ENCODE data around the gene WDFY2.
"Not testable (repeated sequence)": the region's sequence is repeated elsewhere in the genome, so short reads cannot be mapped to it uniquely, and the experiment has no call there.

Gene WDFY2

DNA sequence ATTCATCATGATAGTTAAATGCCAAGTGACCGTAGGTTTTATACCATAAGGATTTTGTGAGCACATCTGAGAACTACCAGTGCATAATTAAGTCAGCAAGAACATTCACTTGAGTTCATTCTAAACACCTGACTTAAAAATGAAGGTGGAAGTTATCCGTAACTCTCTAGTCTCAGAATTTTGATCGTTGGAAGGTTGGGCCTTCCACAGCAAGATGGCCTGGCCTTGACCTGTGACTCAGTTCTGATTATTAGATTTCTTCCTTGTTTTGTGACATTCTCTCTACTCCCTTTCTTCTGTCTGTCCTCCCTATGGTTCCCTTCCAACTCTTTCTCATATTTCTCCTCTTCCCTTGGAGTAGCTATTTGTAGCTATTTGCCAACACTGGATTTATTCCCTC lies 20.0 kb upstream of the WDFY2 start:
- DNase-seq (ENCODE audit: low read depth, low spot score), result no peak

GRCh38 chr13:51564671-51565070 lies 19.6 kb upstream of the WDFY2 start:
- no peak for DNase-seq (ENCODE audit: low read depth, low spot score)

- DNase-seq (ENCODE audit: low read depth, low spot score), result not testable (repeated sequence)
Observed at GRCh38 chr13:51569001-51569400, 15.3 kb upstream of the WDFY2 start.

DNA sequence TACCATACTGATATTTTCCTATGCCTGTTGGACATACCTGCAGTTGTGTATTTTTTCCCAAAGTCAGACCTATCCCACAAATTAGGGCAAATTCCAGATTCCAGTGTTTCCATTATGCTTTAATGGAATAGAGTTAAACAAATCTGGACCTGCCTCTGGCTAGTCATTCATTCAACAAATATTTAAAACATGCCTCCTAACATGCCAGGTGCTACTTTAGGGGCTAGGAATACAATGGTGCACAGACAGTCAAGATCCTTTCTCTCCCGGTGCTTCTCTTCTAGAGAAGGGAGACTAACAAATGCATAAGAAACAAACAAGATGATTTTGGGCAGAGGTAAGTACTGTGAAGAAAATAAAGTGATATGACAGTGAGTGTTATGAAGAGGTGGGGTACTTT lies 7.5 kb upstream of the WDFY2 start:
- DNase-seq (ENCODE audit: low read depth, low spot score), result no peak

GRCh38 chr13:51577690-51578089 lies 6.6 kb upstream of the WDFY2 start:
- DNase-seq (ENCODE audit: low read depth, low spot score), result no peak

DNA sequence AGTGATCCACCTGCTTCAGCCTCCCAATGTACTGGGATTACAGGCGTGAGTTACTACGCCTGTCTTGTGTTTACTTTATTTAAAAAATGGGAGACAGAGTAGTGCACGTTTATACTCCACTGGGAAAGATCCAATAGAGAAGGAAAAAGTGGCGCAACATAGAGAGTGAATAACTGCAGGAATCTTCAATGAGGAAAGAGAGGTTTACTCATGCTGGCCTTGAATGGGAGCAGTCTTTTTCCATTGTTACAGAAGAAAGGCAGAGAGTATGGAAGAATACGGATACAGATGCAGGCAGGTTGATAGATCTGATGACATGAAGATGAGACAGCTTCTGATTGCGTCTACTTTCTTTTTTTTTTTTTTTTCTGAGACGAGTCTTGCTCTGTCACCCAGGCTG lies 4.6 kb upstream of the WDFY2 start:
- DNase-seq (ENCODE audit: low read depth, low spot score), result no peak

DNA sequence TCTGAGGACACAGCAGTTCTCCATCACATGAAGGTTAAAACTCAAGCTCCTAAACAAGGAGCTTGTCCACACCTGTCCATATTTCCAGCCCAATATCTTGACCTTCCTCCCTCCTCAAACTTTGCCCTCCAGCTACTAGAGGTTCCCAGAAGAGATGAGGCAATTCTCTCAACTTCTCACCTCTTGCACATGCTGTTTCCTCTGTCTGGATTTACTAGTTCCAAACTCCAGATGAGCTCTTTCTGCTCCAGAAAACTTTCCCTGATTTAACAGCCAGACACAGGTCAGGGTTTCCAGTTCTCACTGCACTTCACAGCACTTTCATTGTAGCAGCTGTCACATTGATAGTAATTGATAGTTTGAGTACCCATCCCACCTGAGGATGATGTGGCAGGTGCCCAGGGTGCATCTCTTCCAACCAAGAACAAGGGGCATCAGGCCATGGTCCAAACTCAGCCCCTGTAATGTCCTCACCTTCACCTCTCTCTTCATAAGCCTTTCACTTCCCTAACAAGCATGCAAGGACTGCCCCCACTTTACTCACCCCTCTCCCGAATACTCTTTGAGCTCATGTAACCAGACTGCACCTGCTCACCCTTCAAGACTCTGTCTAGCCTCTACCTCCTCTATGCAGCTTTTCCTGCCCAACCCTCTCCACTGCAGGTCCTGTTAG lies 3.0 kb upstream of the WDFY2 start:
- DNase-seq (ENCODE audit: low read depth, low spot score), result no peak

GRCh38 chr13:51583469-51583874 lies 790 bp upstream of the WDFY2 start:
- DNase-seq (ENCODE audit: low read depth, low spot score), result no peak

DNA sequence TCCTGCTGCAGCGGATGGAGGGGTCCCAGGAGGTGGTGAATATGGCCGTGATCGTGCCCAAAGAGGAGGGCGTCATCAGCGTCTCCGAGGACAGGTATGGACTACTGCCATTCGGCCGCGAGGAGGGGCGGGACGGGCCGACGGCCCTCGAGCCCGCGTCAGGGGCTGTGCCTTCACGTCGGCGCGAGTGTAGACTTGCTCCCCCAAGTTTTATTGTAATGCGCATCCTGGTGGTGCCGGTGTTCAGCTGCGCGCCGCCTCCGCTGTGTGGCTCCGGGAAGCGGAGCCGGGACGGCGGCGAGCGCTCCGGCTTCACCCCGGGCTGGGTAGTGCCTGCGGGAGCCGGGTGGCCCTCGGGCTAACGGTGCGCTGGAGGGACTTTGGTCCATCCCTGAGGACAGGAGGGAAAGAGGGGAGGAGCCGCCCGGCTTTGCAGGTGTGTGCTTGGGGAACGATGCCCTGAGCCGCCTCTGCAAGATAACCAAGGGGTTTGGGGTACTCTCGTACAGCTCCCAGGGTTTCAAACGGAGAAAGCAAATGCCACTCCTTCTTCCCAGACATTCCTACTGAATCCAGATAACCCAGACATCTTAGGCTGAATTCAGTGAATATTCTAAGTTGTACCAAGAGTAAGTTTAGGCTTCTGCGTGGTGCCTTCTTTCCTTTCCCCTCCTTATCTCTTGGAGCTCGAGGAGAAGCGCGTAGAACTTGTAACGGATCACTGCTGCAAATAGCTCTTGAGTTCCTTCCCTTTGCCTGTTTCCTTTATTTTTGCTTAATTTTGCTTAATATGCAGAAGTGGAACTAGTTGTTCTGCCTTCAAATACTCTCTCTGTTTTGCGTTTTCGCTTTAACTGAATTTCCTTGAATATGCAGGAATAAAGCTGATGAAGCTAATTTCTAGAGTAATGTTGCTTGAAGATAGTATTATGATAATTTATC lies 740 bp downstream of the WDFY2 start:
- no peak for DNase-seq (ENCODE audit: low read depth, low spot score)

GRCh38 chr13:51585696-51586095 lies 1.4 kb downstream of the WDFY2 start:
- DNase-seq (ENCODE audit: low read depth, low spot score), result no peak

GRCh38 chr13:51587372-51587771 lies 3.1 kb downstream of the WDFY2 start:
- no peak for DNase-seq (ENCODE audit: low read depth, low spot score)

DNA sequence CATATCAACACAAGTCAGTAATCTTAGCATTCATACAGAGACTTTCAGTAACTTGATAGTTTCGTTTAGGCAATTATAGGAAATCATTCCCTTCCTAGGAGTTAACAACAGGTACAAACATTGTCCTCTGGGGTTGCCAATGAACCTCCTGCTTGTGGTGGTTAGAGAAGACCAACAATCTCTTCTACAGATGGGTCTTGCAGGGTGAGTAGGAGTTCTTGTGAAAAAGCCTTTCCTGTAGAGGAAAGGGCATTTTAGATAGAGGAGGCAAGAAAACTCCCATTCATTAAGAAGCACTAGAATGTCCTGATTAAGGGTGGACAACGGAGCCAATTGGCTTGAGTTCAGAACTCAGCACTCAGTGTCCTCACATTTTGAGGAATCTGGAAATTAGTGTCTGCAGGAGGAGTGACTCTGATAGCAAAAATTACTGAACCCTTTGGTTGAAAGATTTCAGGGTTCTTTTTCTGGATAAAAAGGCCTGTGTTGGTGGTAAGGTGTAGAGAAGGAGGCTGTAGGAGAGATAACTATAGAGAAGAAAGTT lies 4.2 kb downstream of the WDFY2 start:
- no peak for DNase-seq (ENCODE audit: low read depth, low spot score)

DNA sequence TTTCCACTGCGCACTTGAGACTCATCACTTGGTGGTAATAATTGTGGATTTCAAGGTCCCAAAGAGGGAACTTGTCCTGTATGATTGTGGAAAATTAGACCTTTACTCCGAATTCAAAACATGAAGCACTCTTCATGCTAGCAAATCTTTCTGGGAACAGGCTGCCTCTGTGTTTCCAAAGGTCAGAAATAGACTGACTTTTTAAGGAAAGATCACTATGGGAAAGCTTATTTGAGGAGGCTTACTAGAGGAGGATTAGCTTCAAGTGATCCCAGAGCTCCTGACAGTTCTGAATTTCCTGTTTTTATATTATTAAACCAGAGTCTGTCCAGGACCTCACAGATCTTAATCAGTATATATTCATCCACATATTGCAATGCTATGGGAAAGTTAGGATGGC lies 5.5 kb downstream of the WDFY2 start:
- DNase-seq (ENCODE audit: low read depth, low spot score), result no peak

GRCh38 chr13:51590231-51590970 lies 6.1 kb downstream of the WDFY2 start:
- DNase-seq (ENCODE audit: low read depth, low spot score), result no peak

- peak; percentile 45 for DNase-seq (ENCODE audit: low read depth, low spot score)
Observed at GRCh38 chr13:51590971-51591627, 6.8 kb downstream of the WDFY2 start.

DNA sequence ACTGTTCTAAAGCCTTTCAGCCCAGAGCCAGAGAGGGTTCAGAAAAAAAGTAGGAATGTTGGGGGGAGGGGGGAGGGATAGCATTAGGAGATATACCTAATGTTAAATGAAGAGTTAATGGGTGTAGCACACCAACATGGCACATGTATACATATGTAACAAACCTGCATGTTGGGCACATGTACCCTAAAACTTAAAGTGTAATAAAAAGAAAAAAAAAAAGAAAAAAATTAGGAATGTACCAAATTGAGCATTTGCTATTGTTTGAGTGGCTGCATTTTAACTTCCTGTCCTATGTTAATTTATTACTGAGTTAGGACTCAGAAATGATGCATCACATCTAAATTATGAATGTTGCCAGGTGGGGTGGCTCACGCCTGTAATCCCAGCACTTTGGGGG lies 7.7 kb downstream of the WDFY2 start:
- DNase-seq (ENCODE audit: low read depth, low spot score), result not testable (repeated sequence)

GRCh38 chr13:51594432-51594831 lies 10.2 kb downstream of the WDFY2 start:
- DNase-seq (ENCODE audit: low read depth, low spot score), result no peak

DNA sequence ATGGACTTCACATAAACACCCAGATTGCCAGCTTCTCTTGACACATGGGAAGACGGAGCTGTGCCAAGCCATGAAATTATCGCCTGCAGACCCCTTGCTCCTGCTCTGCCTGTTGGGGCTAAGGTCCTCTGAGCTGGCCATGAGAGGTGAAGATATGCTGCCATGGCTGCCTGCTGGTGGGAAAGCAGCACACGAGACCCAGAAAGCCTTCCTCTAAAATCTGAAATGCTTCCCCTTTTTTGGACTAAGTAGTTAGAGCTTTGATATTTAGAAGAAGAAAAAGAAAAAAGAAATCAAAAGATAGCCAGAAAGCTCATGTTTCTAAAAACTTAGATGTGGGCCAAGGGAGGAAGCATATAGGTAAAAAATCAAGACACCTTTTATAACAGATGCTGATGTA lies 11.2 kb downstream of the WDFY2 start:
- no peak for DNase-seq (ENCODE audit: low read depth, low spot score)

DNA sequence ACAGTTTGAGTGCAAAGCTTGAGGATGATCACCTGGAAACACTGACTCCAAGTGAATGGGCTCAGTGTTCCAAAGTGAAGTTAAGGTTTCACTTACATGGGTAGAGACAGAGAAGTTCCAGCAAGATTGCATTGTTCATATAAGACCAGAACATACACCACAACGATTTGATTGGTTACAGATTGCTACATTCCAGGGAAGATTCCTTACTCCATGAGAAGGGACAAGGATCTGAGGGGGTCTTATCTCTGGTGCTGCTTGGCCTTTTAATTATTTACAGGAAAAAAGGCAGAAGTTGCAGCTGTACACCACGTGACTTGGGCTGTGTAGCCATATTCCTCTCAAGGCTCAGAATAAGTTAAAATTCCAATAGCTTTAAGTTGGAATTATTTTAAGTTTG lies 12.3 kb downstream of the WDFY2 start:
- DNase-seq (ENCODE audit: low read depth, low spot score), result no peak

- no peak for DNase-seq (ENCODE audit: low read depth, low spot score)
Observed at GRCh38 chr13:51599444-51600176, 15.3 kb downstream of the WDFY2 start.

DNA sequence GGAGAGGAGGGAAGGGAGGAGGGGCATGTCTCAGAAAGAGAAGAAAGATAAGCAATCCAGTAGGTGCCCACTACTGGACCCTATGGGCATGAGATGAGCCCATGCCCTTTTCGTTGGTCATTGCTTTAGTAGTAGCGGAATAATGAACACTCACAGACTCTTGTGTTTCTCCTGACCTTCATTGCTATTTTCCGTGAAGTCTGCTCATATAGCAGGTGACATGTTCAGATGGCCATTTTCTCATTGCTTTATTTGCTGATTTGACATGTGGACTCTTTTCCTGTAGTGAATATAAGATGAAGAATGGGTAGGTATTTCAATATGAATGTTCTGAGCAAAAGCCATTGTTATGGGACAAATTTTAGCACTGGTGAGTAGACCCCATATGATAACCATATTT lies 16.4 kb downstream of the WDFY2 start:
- DNase-seq (ENCODE audit: low read depth, low spot score), result no peak

Data from brain pericyte (primary cell).